ENCODE measurements around the gene PNLIPRP3. TPM values are rescaled to one million over a fixed set of nuclear protein-coding genes. Genes with fewer than 3 reads are reported as not detected.

The PNLIPRP3 gene
- polyA plus RNA-seq (2012; rRNA removed): not detected in 2 replicates
- not detected in 2 replicates for polyA plus RNA-seq (2012; cell fraction: cytosol; rRNA removed)
- polyA plus RNA-seq (2012; cell fraction: nucleus; rRNA removed): not detected in 2 replicates

DNA sequence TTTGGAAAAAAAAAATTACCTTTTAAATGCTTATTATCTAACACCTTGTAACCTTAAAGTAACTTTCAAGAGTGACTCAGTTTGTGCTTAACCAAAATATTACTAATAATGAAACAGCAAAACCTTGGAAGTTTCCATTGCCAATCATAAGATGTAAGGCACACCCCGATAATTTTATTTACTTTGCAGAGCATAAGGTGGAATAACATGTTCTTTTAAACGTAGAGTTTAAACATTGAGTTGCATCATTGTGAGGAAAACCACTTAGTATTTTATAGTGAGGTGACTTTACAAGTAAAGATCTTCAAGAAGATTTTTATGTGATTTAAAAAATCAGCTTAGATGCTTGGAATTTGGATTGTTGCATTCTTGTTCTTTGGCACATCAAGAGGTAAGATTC is at the start of gene PNLIPRP3:
Gene PNLIPRP3, plus strand, starts transcription at position 177 of the 400 bp plus-strand sequence. Its CDS starts 166 bp downstream, at position 343.
- ChIA-PET POLR2A (no interaction called here), CTCF (interaction anchor here (4.8 kb wide), 1 partner anchor 16 kb away, joined by 21 read pairs; no protein-coding TSS in a partner anchor)
- Histone ChIP-seq H3K36me3 (replicated peaks in 1 of 2; ENCODE audit: control insufficient read depth in 1 of 2, insufficient read depth in 2 of 2, low read length in 1 of 2) (no peaks in the 10 kb centered on the region), H3K79me2 (ENCODE audit: insufficient read depth) (no peaks in the 10 kb centered on the region), H3K4me1 (ENCODE audit: control insufficient read depth in 1 of 2, insufficient read depth in 2 of 2, low read depth in 1 of 2, low read length in 1 of 2) (no peaks in the 10 kb centered on the region), H3K4me2 (no peak within 1 kb of the TSS), H4K20me1 (ENCODE audit: insufficient read depth) (no peaks in the 10 kb centered on the region), H3K27ac (ENCODE audit: low read depth in 2 of 2, low read length in 1 of 2) (no peak within 1 kb of the TSS), H3K9me2 (no peaks in the 10 kb centered on the region), H3K9me3 (no peaks in the 10 kb centered on the region), H2AFZ (ENCODE audit: low read depth) (no peak within 1 kb of the TSS), H3K9ac (no peak within 1 kb of the TSS), H3K4me3 (ENCODE audit: low read depth in 2 of 2, low read length in 1 of 2) (no peak within 1 kb of the TSS), H3K27me3 (ENCODE audit: insufficient read depth) (no peaks in the 10 kb centered on the region), H3F3A (replicated peaks; ENCODE audit: insufficient read depth) (no peaks in the 10 kb centered on the region)
- 29% methylated on average over 2 of the region's 2 CpGs for WGBS (ENCODE audit: low lambda C conversion rate)
- DNase-seq: no peak
- no peak for TF ChIP-seq GABPA (IDR thresholded peaks at IDR 0.05; ENCODE audit: low read depth)
- TF ChIP-seq YY1 (IDR thresholded peaks at IDR 0.05; ENCODE audit: low read depth): no peak
- no peak for TF ChIP-seq TEAD4 (IDR thresholded peaks at IDR 0.05; ENCODE audit: borderline replicate concordance, insufficient read depth)
- no peak for TF ChIP-seq FOXM1 (IDR thresholded peaks at IDR 0.05; ENCODE audit: low read depth)
- no peak for TF ChIP-seq FOSL2 (IDR thresholded peaks at IDR 0.05; ENCODE audit: borderline replicate concordance, low read depth)
- TF ChIP-seq TAF1 (IDR thresholded peaks at IDR 0.05; ENCODE audit: borderline replicate concordance, low read depth, low read length): no peak
- no peak for TF ChIP-seq GATA2 (CRISPR knock-in tag; IDR thresholded peaks at IDR 0.05)
- TF ChIP-seq ELF1 (IDR thresholded peaks at IDR 0.05): no peak

DNA sequence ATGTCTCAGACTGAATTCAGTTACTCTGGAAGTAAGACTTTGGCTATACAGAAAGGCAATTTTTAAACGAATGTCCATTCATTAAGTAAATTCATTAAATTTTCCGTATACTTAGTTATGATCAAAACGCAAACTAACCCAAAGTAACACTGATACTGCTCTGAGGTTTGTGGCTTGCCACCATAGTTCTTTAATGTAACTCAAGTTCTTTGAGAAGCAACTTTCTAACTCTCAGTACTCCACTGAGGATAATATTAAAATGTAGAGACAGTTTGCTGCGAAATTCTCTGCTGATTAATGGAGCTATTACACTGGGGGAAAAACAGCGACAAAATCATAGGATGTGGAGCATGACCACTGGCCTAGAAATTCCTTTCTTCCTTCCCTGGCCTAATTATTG is 45.4 kb upstream of the PNLIPRP3 start:
- no peak overlapping the region for H3K27ac ChIP-seq (ENCODE audit: low read depth in 2 of 2, low read length in 1 of 2)
- ChIA-PET POLR2A (no interaction called here), CTCF (interaction anchor here (1.0 to 5.3 kb wide), 3 partner anchors 110 to 676 kb away, joined by 3 to 29 read pairs (median 3); no protein-coding TSS in a partner anchor)
- H3K27me3 ChIP-seq (ENCODE audit: insufficient read depth): no peaks in the 10 kb centered on the region
- H3K9me2 ChIP-seq: no peaks in the 10 kb centered on the region
- 71% methylated on average over 5 of the region's 5 CpGs for WGBS (ENCODE audit: low lambda C conversion rate)
- no peaks in the 10 kb centered on the region for H3K9me3 ChIP-seq
- H2AFZ ChIP-seq (ENCODE audit: low read depth): no peak overlapping the region
- H3K4me2 ChIP-seq: no peak overlapping the region
- no peaks in the 10 kb centered on the region for H3K36me3 ChIP-seq (replicated peaks in 1 of 2; ENCODE audit: control insufficient read depth in 1 of 2, insufficient read depth in 2 of 2, low read length in 1 of 2)
- H3K4me1 ChIP-seq (ENCODE audit: control insufficient read depth in 1 of 2, insufficient read depth in 2 of 2, low read depth in 1 of 2, low read length in 1 of 2): no peaks in the 10 kb centered on the region; a peak in 1 of 4 replicates
- H3F3A ChIP-seq (replicated peaks; ENCODE audit: insufficient read depth): no peaks in the 10 kb centered on the region
- TF ChIP-seq, protein P1, sequence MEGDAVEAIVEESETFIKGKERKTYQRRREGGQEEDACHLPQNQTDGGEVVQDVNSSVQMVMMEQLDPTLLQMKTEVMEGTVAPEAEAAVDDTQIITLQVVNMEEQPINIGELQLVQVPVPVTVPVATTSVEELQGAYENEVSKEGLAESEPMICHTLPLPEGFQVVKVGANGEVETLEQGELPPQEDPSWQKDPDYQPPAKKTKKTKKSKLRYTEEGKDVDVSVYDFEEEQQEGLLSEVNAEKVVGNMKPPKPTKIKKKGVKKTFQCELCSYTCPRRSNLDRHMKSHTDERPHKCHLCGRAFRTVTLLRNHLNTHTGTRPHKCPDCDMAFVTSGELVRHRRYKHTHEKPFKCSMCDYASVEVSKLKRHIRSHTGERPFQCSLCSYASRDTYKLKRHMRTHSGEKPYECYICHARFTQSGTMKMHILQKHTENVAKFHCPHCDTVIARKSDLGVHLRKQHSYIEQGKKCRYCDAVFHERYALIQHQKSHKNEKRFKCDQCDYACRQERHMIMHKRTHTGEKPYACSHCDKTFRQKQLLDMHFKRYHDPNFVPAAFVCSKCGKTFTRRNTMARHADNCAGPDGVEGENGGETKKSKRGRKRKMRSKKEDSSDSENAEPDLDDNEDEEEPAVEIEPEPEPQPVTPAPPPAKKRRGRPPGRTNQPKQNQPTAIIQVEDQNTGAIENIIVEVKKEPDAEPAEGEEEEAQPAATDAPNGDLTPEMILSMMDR (IDR thresholded peaks at IDR 0.05): no peak
- no peak for TF ChIP-seq FOSL2 (IDR thresholded peaks at IDR 0.05; ENCODE audit: borderline replicate concordance, low read depth)
- no peak for TF ChIP-seq TEAD4 (IDR thresholded peaks at IDR 0.05; ENCODE audit: borderline replicate concordance, insufficient read depth)
- TF ChIP-seq EZH2phosphoT487 (IDR thresholded peaks at IDR 0.05; ENCODE audit: borderline replicate concordance, low read depth): no peak
- TF ChIP-seq EP300 (IDR thresholded peaks at IDR 0.05; ENCODE audit: borderline replicate concordance in 1 of 2, low read depth in 1 of 2, low read length in 1 of 2): no peak
- no peak overlapping the region for H3K4me3 ChIP-seq (ENCODE audit: low read depth in 2 of 2, low read length in 1 of 2)
- no peaks in the 10 kb centered on the region for H4K20me1 ChIP-seq (ENCODE audit: insufficient read depth)
- no peak overlapping the region for H3K9ac ChIP-seq
- no peak for DNase-seq
- no peaks in the 10 kb centered on the region for H3K79me2 ChIP-seq (ENCODE audit: insufficient read depth)
